ENCODE data around the gene DPM3. TPM values are rescaled to one million over a fixed set of nuclear protein-coding genes. Genes with fewer than 3 reads are reported as not detected.

The DPM3 gene
- total and polyA plus RNA-seq, 4 donors = 42.4 to 200 (median 107) TPM

DNA sequence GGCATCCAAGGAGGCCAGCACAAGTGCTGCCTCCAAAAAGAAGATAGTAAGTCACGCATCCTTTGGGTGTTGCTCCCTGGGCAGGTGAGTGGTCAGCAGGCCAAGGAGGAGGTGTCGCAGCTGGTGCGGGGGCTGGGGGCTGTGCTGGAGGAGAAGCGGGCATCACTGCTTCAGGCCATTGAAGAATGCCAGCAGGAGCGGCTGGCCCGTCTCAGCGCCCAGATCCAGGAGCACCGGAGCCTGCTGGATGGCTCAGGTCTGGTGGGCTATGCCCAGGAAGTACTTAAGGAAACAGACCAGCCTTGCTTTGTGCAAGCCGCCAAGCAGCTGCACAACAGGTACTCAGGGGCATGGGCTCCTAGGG lies 37.6 kb upstream of the DPM3 start:
- intact Hi-C loops (cut with DNase I) = loop anchor here in 1 of 2 donors (5.0 kb wide), 1 partner anchor 49 kb away; no protein-coding TSS in a partner anchor
- no peak overlapping the region for H3K4me3 ChIP-seq (ENCODE audit: low read length in 2 of 2)
- ATAC-seq (ENCODE audit: low FRiP score) (no peak), DNase-seq (peak in 1 of 2 donors; percentile 63)
- H3K27ac ChIP-seq (ENCODE audit: low read depth in 1 of 2, low read length in 2 of 2) = no peak overlapping the region
- no peaks in the 10 kb centered on the region for H3K4me1 ChIP-seq (ENCODE audit: control insufficient read depth in 1 of 2, insufficient read depth in 2 of 2, low read length in 2 of 2)
- H3K36me3 ChIP-seq (ENCODE audit: control insufficient read depth in 1 of 2, insufficient read depth in 2 of 2, low read length in 1 of 2) = no peaks in the 10 kb centered on the region
- H3K27me3 ChIP-seq (ENCODE audit: control insufficient read depth in 1 of 2, insufficient read depth in 2 of 2, low read length in 1 of 2) = no peaks in the 10 kb centered on the region
- WGBS, 2 donors = 93 to 95% methylated on average over 9 of the region's 9 CpGs
- no peaks in the 10 kb centered on the region for H3K9me3 ChIP-seq (ENCODE audit: control insufficient read depth, low read length)

DNA sequence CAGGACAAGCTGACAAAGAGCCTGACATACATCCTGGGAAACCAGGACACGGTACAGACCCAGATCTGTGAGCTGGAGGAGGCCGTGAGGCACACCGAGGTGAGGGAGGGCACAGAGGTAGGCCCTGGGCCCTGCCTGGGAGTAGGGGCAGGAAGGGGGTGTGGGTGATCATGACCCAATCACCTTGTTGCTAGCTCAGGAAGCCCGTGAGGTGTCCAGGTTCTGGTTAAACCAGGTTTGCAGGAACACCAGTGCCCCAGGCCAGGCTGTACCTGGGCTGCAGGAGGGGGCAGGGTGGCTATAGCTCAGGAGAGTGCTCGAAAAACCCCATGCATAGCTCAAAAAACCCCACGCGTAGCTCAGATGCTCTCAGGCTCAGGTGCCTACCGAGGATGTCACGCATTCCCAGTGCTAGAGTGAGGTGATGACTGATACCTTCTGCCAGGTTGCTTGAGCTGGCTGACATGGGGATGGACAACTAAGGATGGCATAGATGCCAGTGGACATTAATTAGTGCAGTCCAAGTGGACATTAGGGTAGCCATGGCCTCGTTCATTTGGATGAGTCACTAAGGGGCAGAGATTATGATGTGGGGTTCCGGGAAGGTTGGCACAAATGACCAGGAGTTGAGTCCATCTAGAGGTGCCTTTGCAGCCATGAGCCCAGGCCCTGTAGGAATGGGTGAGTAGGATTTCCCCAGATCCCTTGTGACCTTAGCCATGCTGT lies 37.0 kb upstream of the DPM3 start:
- H3K9me3 ChIP-seq (ENCODE audit: control insufficient read depth, low read length) = no peaks in the 10 kb centered on the region
- H3K4me1 ChIP-seq (ENCODE audit: control insufficient read depth in 1 of 2, insufficient read depth in 2 of 2, low read length in 2 of 2) = no peaks in the 10 kb centered on the region
- 83 to 84% methylated on average over 11 of the region's 11 CpGs for WGBS, 2 donors
- H3K36me3 ChIP-seq (ENCODE audit: control insufficient read depth in 1 of 2, insufficient read depth in 2 of 2, low read length in 1 of 2) = no peaks in the 10 kb centered on the region
- intact Hi-C loops (cut with DNase I) = loop anchor here in 1 of 2 donors (5.0 kb wide), 1 partner anchor 50 kb away; no protein-coding TSS in a partner anchor
- no peak overlapping the region for H3K4me3 ChIP-seq (ENCODE audit: low read length in 2 of 2)
- no peak overlapping the region for H3K27ac ChIP-seq (ENCODE audit: low read depth in 1 of 2, low read length in 2 of 2)
- DNase-seq (peak in 1 of 2 donors; percentile 61), ATAC-seq (ENCODE audit: low FRiP score) (no peak)
- no peaks in the 10 kb centered on the region for H3K27me3 ChIP-seq (ENCODE audit: control insufficient read depth in 1 of 2, insufficient read depth in 2 of 2, low read length in 1 of 2)

DNA sequence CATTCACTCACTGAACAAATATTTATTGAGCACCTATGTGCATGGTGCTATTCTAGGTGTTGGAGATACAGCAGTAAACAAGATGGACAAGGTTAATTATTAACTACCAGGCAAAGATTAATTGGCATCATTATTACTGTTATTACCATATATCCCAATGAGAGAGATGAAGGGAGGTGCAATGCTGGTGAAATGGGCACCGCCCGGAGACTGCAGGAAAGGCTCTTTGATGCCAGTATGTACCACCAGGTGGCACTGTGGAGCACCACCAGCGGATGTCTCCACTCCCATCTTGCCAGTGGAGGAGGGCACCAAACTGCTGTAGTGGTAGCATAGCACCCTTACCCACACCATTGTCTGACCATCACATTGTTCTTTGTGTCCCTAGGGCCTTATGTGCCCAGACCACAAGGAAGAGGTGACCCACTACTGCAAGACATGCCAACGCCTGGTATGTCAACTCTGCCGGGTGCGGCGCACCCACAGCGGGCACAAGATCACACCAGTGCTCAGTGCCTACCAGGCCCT lies 36.3 kb upstream of the DPM3 start:
- intact Hi-C loops (cut with DNase I) = loop anchor here in 1 of 2 donors (1.0 to 5.0 kb wide), 2 partner anchors 17 to 51 kb away; no protein-coding TSS in a partner anchor
- no peaks in the 10 kb centered on the region for H3K9me3 ChIP-seq (ENCODE audit: control insufficient read depth, low read length)
- no peak overlapping the region for H3K4me3 ChIP-seq (ENCODE audit: low read length in 2 of 2)
- ATAC-seq (ENCODE audit: low FRiP score) (peak; percentile 75), DNase-seq (peak; percentile 90 to 95)
- 60 to 61% methylated on average over 8 of the region's 8 CpGs for WGBS, 2 donors
- H3K36me3 ChIP-seq (ENCODE audit: control insufficient read depth in 1 of 2, insufficient read depth in 2 of 2, low read length in 1 of 2) = no peaks in the 10 kb centered on the region
- no peaks in the 10 kb centered on the region for H3K27me3 ChIP-seq (ENCODE audit: control insufficient read depth in 1 of 2, insufficient read depth in 2 of 2, low read length in 1 of 2)
- no peaks in the 10 kb centered on the region for H3K4me1 ChIP-seq (ENCODE audit: control insufficient read depth in 1 of 2, insufficient read depth in 2 of 2, low read length in 2 of 2)
- H3K27ac ChIP-seq (ENCODE audit: low read depth in 1 of 2, low read length in 2 of 2) = no peak overlapping the region

DNA sequence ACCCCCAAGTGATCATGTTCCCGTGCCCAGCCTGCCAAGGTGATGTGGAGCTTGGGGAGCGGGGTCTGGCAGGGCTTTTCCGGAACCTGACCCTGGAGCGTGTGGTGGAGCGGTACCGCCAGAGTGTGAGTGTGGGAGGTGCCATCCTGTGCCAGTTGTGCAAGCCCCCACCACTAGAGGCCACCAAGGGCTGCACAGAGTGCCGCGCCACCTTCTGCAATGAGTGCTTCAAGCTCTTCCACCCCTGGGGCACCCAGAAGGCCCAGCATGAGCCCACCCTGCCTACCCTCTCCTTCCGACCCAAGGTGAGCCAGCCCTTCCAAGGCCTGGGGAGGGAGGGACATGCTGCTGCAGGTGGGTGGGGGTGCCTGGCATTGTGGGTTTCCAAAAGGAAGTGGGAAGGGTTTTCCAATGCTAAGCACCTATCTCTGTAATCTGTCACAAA lies 35.6 kb upstream of the DPM3 start:
- Histone ChIP-seq H3K9me3 (ENCODE audit: control insufficient read depth, low read length) (no peaks in the 10 kb centered on the region), H3K27me3 (ENCODE audit: control insufficient read depth in 1 of 2, insufficient read depth in 2 of 2, low read length in 1 of 2) (no peaks in the 10 kb centered on the region), H3K4me1 (ENCODE audit: control insufficient read depth in 1 of 2, insufficient read depth in 2 of 2, low read length in 2 of 2) (no peaks in the 10 kb centered on the region), H3K4me3 (ENCODE audit: low read length in 2 of 2) (no peak overlapping the region), H3K36me3 (ENCODE audit: control insufficient read depth in 1 of 2, insufficient read depth in 2 of 2, low read length in 1 of 2) (no peaks in the 10 kb centered on the region), H3K27ac (ENCODE audit: low read depth in 1 of 2, low read length in 2 of 2) (no peak overlapping the region)
- intact Hi-C loops (cut with DNase I) = loop anchor here in 1 of 2 donors (1.0 to 5.0 kb wide), 2 partner anchors 17 to 51 kb away; no protein-coding TSS in a partner anchor
- DNase-seq (peak; percentile 46 to 76), ATAC-seq (ENCODE audit: low FRiP score) (no peak)
- WGBS, 2 donors = 81 to 86% methylated on average over 9 of the region's 9 CpGs

DNA sequence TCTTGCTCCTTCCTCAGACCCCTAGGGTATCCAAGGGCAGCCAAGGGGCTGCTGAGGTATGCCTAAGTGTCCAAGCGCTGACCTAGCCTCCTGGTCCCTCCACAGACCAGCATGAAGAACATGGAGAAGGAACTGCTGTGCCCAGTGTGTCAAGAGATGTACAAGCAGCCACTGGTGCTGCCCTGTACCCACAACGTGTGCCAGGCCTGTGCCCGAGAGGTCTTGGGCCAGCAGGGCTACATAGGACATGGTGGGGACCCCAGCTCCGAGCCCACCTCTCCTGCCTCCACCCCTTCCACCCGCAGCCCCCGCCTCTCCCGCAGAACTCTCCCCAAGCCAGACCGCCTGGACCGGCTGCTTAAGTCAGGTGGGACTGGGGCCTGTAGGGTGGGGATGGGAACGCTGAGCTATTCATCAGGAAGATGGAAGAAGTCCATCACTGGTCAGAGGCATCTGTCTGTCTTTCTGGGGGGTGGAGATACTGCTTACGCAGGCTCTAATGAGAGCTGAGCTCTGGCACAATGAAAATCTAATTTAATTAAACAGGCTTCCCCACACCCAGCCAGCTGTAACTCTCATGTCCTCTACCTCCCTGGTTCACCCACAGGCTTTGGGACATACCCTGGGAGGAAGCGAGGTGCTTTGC lies 35.1 kb upstream of the DPM3 start:
- intact Hi-C loops (cut with DNase I) = loop anchor here in 1 of 2 donors (5.0 kb wide), 1 partner anchor 52 kb away; no protein-coding TSS in a partner anchor
- Histone ChIP-seq H3K36me3 (ENCODE audit: control insufficient read depth in 1 of 2, insufficient read depth in 2 of 2, low read length in 1 of 2) (no peaks in the 10 kb centered on the region), H3K4me3 (ENCODE audit: low read length in 2 of 2) (no peak overlapping the region), H3K9me3 (ENCODE audit: control insufficient read depth, low read length) (no peaks in the 10 kb centered on the region), H3K4me1 (ENCODE audit: control insufficient read depth in 1 of 2, insufficient read depth in 2 of 2, low read length in 2 of 2) (no peaks in the 10 kb centered on the region), H3K27ac (ENCODE audit: low read depth in 1 of 2, low read length in 2 of 2) (no peak overlapping the region), H3K27me3 (ENCODE audit: control insufficient read depth in 1 of 2, insufficient read depth in 2 of 2, low read length in 1 of 2) (no peaks in the 10 kb centered on the region)
- ATAC-seq (ENCODE audit: low FRiP score) (no peak), DNase-seq (peak in 1 of 2 donors; percentile 63)
- 87 to 90% methylated on average over 10 to 12 of the region's 12 CpGs for WGBS, 2 donors

DNA sequence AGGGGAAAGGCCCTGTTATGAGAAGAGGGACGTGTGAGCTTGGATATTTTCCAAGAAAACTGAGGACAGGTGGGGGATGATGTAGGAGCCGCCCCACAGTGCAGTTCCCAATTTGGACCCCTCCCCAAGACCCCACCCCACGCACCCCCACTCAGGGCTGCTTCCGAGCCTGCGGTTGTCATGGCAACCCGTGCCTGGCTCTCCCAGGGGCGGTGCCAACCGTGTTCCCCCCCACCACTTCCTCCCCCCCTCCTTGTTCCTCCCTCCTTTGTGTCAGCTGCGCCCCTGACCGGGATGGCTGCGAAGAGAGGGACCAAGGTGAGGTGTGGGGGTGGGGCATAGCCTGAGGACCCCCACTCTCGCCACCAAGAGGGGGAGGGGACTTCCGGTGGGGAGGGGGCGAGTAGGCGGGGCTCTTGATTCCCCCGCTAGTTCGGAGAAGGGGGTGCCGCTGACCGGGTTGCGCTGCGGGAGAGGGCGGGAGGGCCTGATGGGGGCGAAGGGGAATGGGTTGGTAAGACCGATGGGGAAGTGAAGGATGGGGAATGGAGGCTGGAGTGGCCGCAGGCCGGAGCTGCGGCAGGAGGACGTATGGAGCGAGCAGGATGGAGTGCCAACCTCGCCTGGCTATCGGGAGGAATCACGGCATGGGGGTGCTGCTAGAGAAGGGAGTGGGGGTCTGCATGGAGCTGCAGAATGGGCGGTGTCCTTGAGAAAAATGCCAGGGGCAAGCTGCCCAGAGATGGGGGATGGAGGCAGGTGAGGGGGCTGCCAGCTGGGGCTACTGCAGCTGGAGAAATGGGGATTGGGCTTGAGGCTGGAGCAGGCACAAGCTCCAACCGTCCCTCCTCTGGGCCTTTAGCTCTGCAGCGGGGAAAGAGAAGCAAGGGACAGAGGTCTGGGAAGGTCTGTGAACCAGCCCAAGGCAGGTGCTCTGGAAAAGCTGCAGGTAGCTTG lies 34.3 kb upstream of the DPM3 start:
- ATAC-seq (ENCODE audit: low FRiP score) = no peak
- H3K27me3 ChIP-seq (ENCODE audit: control insufficient read depth in 1 of 2, insufficient read depth in 2 of 2, low read length in 1 of 2) = no peaks in the 10 kb centered on the region
- no peaks in the 10 kb centered on the region for H3K4me1 ChIP-seq (ENCODE audit: control insufficient read depth in 1 of 2, insufficient read depth in 2 of 2, low read length in 2 of 2)
- H3K9me3 ChIP-seq (ENCODE audit: control insufficient read depth, low read length) = no peaks in the 10 kb centered on the region
- 5 to 8% methylated on average over 35 of the region's 35 CpGs for WGBS, 2 donors
- intact Hi-C loops (cut with DNase I) = loop anchor here in 1 of 2 donors (5.0 kb wide), 1 partner anchor 53 kb away; no protein-coding TSS in a partner anchor
- DNase-seq = peak; percentile 60 to 75
- H3K4me3 ChIP-seq (ENCODE audit: low read length in 2 of 2) = no peak overlapping the region
- H3K27ac ChIP-seq (ENCODE audit: low read depth in 1 of 2, low read length in 2 of 2) = no peak overlapping the region
- peaks cover 0 to under 1% of the 10 kb centered on the region in 2 donors for H3K36me3 ChIP-seq (ENCODE audit: control insufficient read depth in 1 of 2, insufficient read depth in 2 of 2, low read length in 1 of 2)

DNA sequence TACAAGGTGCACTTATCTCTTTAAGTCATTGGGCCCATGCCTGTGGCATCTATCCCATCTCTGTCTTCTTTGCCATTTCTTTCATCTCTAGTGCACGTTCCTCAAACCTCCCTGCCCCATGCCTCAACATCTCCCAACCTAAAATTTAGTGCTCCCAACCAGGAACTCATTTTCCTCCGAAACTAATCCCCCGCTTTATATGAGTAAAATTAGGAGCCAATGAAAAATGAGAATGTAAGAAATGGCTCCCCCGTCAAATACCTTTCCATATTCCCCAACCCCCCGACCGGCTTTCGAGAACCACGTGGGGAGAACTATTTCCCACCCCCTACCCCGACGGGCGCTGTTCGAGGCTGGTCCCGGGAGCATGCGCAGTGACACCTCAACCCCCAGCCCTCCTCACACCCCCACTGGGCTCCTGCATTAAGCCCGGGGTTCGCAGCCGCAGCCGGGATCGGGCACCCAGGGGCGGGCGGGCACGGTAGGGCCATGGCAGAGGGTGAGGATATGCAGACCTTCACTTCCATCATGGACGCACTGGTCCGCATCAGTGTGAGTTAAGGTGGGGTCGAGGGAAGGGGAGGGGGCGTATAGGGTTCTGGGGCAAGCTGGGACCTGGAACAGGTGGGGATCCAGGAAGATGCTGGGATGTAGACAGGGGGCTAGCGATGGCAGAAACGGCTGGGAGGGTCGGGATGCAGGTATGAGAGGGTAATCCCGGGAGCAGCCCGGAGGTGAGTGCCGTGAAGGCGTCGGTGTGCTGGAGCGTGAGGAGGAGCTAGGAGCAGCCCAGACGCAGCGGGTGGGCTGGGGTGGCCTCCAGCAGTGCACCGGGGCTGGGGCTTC lies 33.4 kb upstream of the DPM3 start, which contains the start of gene TRIM46:
Gene TRIM46, plus strand, starts transcription at position 372 of the 846 bp plus-strand sequence. Its CDS starts 118 bp downstream, at position 490.
- intact Hi-C loops (cut with DNase I) = no loop called here
- Histone ChIP-seq H3K9me3 (ENCODE audit: control insufficient read depth, low read length) (no peaks in the 10 kb centered on the region), H3K27ac (ENCODE audit: low read depth in 1 of 2, low read length in 2 of 2) (peak within 1 kb of the TSS in 1 of 2 donors; percentile 71), H3K27me3 (ENCODE audit: control insufficient read depth in 1 of 2, insufficient read depth in 2 of 2, low read length in 1 of 2) (no peaks in the 10 kb centered on the region), H3K4me1 (ENCODE audit: control insufficient read depth in 1 of 2, insufficient read depth in 2 of 2, low read length in 2 of 2) (no peaks in the 10 kb centered on the region), H3K4me3 (ENCODE audit: low read length in 2 of 2) (peak within 1 kb of the TSS; percentile 68 to 86), H3K36me3 (ENCODE audit: control insufficient read depth in 1 of 2, insufficient read depth in 2 of 2, low read length in 1 of 2) (peaks cover 0 to 3% of the 10 kb centered on the region in 2 donors)
- 0 to 1% methylated on average over 36 to 38 of the region's 38 CpGs for WGBS, 2 donors
- DNase-seq (peak; percentile 67 to 79), ATAC-seq (ENCODE audit: low FRiP score) (no peak)

Data from aorta (tissue), 5 donors.